NCI-H2227 (cell line): Measurements from ENCODE around the gene HEXD.
"Not testable (repeated sequence)": the region's sequence is repeated elsewhere in the genome, so short reads cannot be mapped to it uniquely, and the experiment has no call there.

Experiments used
- DNase-seq: peaks from one replicate; lab custom pipeline; 2025; ENCODE audit not compliant: unreplicated experiment; lab: John Stamatoyannopoulos, UW

HEXD gene

GRCh38 chr17:82382220-82382932, 35.8 kb upstream of the HEXD start:
- DNase-seq: not testable (repeated sequence)

GRCh38 chr17:82382933-82383255, 35.3 kb upstream of the HEXD start:
- DNase-seq: no peak

GRCh38 chr17:82383411-82383810, 34.7 kb upstream of the HEXD start:
- DNase-seq: no peak

- DNase-seq: no peak
Measured at GRCh38 chr17:82384051-82384729, 34.0 kb upstream of the HEXD start.

GRCh38 chr17:82384730-82385481, 33.2 kb upstream of the HEXD start:
- DNase-seq: no peak

- no peak for DNase-seq
Measured at GRCh38 chr17:82385559-82386254, 32.4 kb upstream of the HEXD start.

GRCh38 chr17:82386255-82386831, 31.8 kb upstream of the HEXD start:
- no peak for DNase-seq

GRCh38 chr17:82386881-82387704, 31.1 kb upstream of the HEXD start:
- no peak for DNase-seq

GRCh38 chr17:82387705-82388106, 30.4 kb upstream of the HEXD start:
- DNase-seq: no peak

- DNase-seq: no peak
Measured at GRCh38 chr17:82388223-82388921, 29.8 kb upstream of the HEXD start.

- no peak for DNase-seq
Measured at GRCh38 chr17:82388922-82389283, 29.2 kb upstream of the HEXD start.

GRCh38 chr17:82389379-82389778, 28.8 kb upstream of the HEXD start:
- no peak for DNase-seq

- no peak for DNase-seq
Measured at GRCh38 chr17:82390015-82390859, 27.9 kb upstream of the HEXD start.

- DNase-seq: no peak
Measured at GRCh38 chr17:82390860-82391435, 27.2 kb upstream of the HEXD start.

GRCh38 chr17:82391496-82392066, 26.6 kb upstream of the HEXD start:
- no peak for DNase-seq

GRCh38 chr17:82392209-82392920, 25.8 kb upstream of the HEXD start:
- no peak for DNase-seq

- no peak for DNase-seq
Measured at GRCh38 chr17:82392941-82393340, 25.2 kb upstream of the HEXD start.

GRCh38 chr17:82394278-82394677, 23.9 kb upstream of the HEXD start:
- no peak for DNase-seq
